Measurements from ENCODE around the gene PTPRCAP. TPM values are rescaled to one million over a fixed set of nuclear protein-coding genes. Genes with fewer than 3 reads are reported as not detected.
A peak's percentile ranks its signal among the peaks of the same experiment; 100 is the strongest.

PTPRCAP gene
- total and polyA plus RNA-seq, 9 of the 15 experiments (the other 6 are each of a cell fraction or from before 2014, with no cell fraction given), result 0.22 to 2.0 (median 1.1) TPM; not detected in 4

- Histone ChIP-seq H3K27me3 (ENCODE audit: control insufficient read depth in 2 of 2, insufficient read depth in 2 of 2, low read length in 2 of 2) (no peaks in the 10 kb centered on the region), H3K27ac (ENCODE audit: extremely low read depth, low read depth, low read length) (peak overlapping the region; percentile 86; the same call in 1 of the 3 replicates), H3K9me3 (replicated peaks; ENCODE audit: control insufficient read depth, insufficient read depth, low read depth, low read length) (no peaks in the 10 kb centered on the region), H4K20me1 (replicated peaks; ENCODE audit: control insufficient read depth, insufficient read depth, low read length) (no peaks in the 10 kb centered on the region), H3K4me3 (no peak overlapping the region), H3K36me3 (ENCODE audit: control insufficient read depth, insufficient read depth, low read length) (peaks cover 80% of the 10 kb centered on the region; the same call in 2 of the 3 replicates), H3K9me1 (ENCODE audit: control insufficient read depth, insufficient read depth, low read length) (peaks cover 4% of the 10 kb centered on the region), H3K9ac (ENCODE audit: insufficient read depth in 1 of 2, low read depth in 2 of 2, low read length in 2 of 2) (peak overlapping the region in 1 of 2 experiments; percentile 81; a peak in 2 of 4 replicates), H2AFZ (ENCODE audit: low read depth, low read length) (no peak overlapping the region), H3K79me2 (ENCODE audit: control insufficient read depth, insufficient read depth, low read length) (no peaks in the 10 kb centered on the region; the same call in 1 of the 3 replicates), H3K4me1 (replicated peaks in 1 of 2; ENCODE audit: control insufficient read depth in 2 of 2, insufficient read depth in 2 of 2, low read length in 2 of 2) (peaks cover 16 to 93% of the 10 kb centered on the region in 2 experiments), H3K4me2 (ENCODE audit: insufficient read depth, low read length) (no peak overlapping the region)
- in situ Hi-C loops (cut with MboI), result no loop called here
- ATAC-seq, result no peak
- 76% methylated on average over 23 of the region's 41 CpGs for WGBS (ENCODE audit: insufficient coverage, low coverage, missing lambda C conversion rate)
- CTCF ChIA-PET (ENCODE audit: low intra/inter-chr PET ratio), result no interaction called here
- FAIRE-seq, result no peak
- DNase-seq (ENCODE audit: extremely low read depth in 1 of 4, low spot score in 3 of 4), result peak in 2 of 4 experiments; percentile 38 to 39
- TSS peak; percentile 5 for BruUV-seq (replicated peaks)
- intact Hi-C loops (cut with micrococcal nuclease), result no loop called here
- POLR2A ChIA-PET, result interaction anchor here (0.7 to 3.0 kb wide), 10 partner anchors 9 to 104 kb away, joined by 3 to 21 read pairs (median 3); partner anchors contain the start of gene RPS6KB2
- TF ChIP-seq SNAPC5 (CRISPR knock-in tag; IDR thresholded peaks at IDR 0.05), result no peak
- TF ChIP-seq, protein P1, sequence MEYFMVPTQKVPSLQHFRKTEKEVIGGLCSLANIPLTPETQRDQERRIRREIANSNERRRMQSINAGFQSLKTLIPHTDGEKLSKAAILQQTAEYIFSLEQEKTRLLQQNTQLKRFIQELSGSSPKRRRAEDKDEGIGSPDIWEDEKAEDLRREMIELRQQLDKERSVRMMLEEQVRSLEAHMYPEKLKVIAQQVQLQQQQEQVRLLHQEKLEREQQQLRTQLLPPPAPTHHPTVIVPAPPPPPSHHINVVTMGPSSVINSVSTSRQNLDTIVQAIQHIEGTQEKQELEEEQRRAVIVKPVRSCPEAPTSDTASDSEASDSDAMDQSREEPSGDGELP (CRISPR knock-in tag; IDR thresholded peaks at IDR 0.05; ENCODE audit: borderline replicate concordance), result peak; percentile 24; the same call in 1 of the 2 replicates
- TF ChIP-seq HDAC8 (tag; IDR thresholded peaks at IDR 0.05), result no peak
- TF ChIP-seq ZFX (CRISPR knock-in tag; IDR thresholded peaks at IDR 0.05), result peak; percentile 35; the same call in 1 of the 2 replicates
- TF ChIP-seq SLC30A9 (CRISPR knock-in tag; IDR thresholded peaks at IDR 0.05), result no peak
- no peak for TF ChIP-seq ZNF778 (CRISPR knock-in tag; IDR thresholded peaks at IDR 0.05)
- TF ChIP-seq BACH1 (tag; IDR thresholded peaks at IDR 0.05), result no peak
- no peak for TF ChIP-seq COPS2 (conservative IDR thresholded peaks at IDR 0.05)
- TF ChIP-seq ZZZ3 (IDR thresholded peaks at IDR 0.05), result no peak
- TF ChIP-seq HNRNPL (IDR thresholded peaks at IDR 0.05; ENCODE audit: low read depth, low read length), result peak; percentile 43; the same call in 1 of the 2 replicates
- peak; percentile 9; the same call in 1 of the 2 replicates for TF ChIP-seq MYNN (IDR thresholded peaks at IDR 0.05)
- no peak for TF ChIP-seq MYNN (CRISPR knock-in tag; IDR thresholded peaks at IDR 0.05)
- TF ChIP-seq CBX1 (IDR thresholded peaks at IDR 0.05; ENCODE audit: low read depth), result no peak
- TF ChIP-seq ERF (CRISPR knock-in tag; IDR thresholded peaks at IDR 0.05), result no peak
- no peak for TF ChIP-seq ETS1 (conservative IDR thresholded peaks at IDR 0.05; ENCODE audit: control insufficient read depth, low read depth, low read length)
- TF ChIP-seq IRF2 (CRISPR knock-in tag; IDR thresholded peaks at IDR 0.05), result no peak
- TF ChIP-seq EP400 (IDR thresholded peaks at IDR 0.05), result no peak
- TF ChIP-seq ZNF699 (CRISPR knock-in tag; IDR thresholded peaks at IDR 0.05; ENCODE audit: insufficient replicate concordance), result no peak
- TF ChIP-seq CCNT2 (IDR thresholded peaks at IDR 0.05; ENCODE audit: borderline replicate concordance, extremely low read depth, insufficient read length, low read depth, low read length), result peak; percentile 19
- TF ChIP-seq HDGF (IDR thresholded peaks at IDR 0.05), result no peak
- TF ChIP-seq NFYB (IDR thresholded peaks at IDR 0.05; ENCODE audit: extremely low read depth, insufficient read length), result no peak
- no peak for TF ChIP-seq ZNF77 (CRISPR knock-in tag; IDR thresholded peaks at IDR 0.05)
- no peak for TF ChIP-seq MTA2 (IDR thresholded peaks at IDR 0.05; ENCODE audit: low read depth)
Observed at GRCh38 chr11:67438158-67438902, 848 bp upstream of the PTPRCAP start.
